HG03558 (cell line): ENCODE measurements around the gene PLCB1.
"Not testable (repeated sequence)": the region's sequence is repeated elsewhere in the genome, so short reads cannot be mapped to it uniquely, and the experiment has no call there.

Source experiments
- ATAC-seq: cut with Tn5 transposase; IDR thresholded peaks from one replicate; pipeline ENCODE4 v1.9.1; 2021; ENCODE audit warnings: moderate number of reproducible peaks; ENCODE audit not compliant: unreplicated experiment; ENCODE audit errors: extremely low read depth

PLCB1 gene

DNA sequence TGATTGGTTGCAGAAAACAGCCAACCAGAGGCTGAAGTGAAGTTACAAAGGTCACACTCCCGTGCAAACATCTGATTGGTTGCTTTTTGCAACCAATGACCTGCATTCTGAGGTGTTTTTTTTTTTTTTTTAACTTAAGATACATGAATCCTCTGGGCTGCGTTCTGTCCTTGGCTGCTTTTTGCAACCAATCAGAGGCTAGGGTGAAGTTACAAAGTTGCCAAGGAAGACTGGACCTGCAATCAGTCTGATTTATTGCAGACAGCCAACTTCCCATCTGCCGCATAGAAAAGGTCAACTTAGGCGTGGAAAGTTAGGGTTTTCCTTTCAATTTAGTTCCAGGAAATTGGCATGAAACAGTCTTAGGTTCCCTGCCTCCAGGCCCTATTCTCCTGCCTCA, 292.9 kb downstream of the PLCB1 start:
- ATAC-seq: no peak

DNA sequence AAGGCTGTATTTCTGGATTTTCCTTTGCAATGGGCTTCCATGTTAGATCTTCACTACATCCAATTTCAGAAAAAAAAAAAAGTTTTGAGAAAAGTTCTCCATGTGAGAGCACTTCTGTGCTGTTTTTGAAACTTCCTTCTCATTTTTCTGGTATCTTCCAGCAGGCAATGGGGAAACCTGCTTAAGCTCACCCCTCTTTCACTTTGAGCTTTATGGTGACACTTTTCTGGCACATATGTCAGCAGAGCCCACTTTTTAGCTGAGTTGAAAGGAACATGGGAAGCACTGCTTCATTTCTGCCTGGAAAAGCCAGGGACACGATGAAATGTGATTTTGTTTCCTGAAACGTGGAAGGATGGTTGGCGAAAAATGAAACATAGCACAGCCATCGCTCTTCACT, 293.7 kb downstream of the PLCB1 start:
- no peak for ATAC-seq

DNA sequence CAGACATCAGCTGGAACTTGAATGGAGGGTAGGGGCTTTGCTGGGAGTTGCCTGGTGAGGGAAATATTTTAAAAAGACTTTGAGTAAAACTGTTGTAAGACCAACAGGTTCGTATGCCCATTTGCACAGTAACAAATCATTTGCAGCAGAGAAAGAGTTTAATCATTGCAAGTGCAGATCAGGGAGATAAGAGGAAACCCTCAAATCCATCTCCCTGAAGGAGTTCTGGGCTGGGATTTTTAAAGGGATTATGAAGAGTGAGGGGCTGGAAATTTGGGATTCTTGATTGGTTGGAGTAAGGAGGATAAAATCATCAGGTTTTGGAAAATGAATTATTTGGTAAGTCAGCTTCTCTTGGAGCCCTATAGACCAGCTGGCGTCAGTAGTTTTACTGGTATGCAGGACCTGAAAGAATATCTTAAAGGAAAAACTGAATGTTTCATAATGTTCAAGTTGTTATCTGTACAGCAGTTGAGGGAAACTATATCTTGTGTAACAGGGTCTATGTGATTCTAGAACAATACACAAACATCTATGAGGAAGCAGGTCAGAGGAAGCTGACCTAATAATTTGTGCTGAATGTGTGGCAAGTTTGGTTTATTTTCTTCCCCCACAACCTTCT, 295.5 kb downstream of the PLCB1 start:
- no peak for ATAC-seq

DNA sequence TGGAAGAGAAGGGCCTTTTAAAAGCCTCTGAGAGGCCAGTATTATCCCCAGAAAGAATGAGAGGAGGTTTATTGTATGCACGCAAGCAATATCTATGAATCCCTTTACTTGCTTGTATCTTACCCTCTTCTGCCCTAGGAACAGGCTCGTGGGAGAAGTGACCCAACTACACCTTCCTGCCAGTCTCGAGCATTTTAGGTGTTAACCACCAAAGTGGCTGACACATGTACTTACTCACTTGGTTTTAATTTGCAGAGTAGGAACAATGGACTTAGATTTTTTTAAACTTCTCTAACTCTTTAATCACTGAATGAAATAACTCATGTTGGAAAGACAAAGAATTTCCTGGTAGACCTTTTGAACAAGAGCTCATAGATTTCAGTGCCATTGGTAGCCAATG, 296.9 kb downstream of the PLCB1 start:
- no peak for ATAC-seq

DNA sequence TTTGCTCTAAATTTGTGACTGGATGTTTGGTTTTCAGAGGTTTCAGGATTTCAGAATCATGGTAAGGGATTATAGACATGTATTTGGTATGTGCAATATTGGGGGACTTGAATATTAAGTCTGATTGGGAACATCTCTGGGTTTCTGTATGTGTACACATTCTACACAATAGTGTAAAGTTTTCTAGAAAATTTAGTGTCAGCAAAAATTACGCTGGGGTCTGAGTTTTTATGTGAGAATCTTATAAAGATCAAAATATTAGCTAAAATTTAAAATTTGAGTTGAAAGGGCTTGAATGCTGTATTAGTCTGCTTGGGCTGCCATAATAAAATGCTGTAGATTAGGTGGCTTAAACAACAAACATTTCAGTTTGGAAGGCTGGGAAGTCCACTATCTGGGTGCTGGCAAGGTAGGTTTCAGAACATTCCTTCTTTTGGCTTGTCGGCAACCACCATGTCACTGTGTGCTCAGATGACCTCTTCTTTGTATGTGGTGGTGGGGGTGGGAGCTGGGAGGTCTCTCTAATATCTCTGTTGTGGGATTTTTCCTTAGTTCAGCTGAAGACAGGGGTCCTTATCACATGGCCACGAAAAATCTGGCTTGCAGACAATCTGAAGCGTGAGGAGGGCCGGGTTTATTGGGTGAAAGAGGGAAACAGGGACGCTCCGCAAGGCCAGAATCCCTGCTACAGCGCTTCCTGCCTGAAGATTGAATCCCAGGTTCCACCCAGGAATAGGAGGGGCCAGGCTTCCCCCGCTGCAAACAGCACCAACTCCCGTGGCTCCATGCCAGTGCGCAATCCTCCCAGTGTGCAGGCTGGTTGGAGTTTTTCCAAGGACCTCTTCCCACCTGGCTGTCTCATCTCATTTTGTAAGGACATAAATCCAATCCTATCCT, 299.7 kb downstream of the PLCB1 start:
- ATAC-seq: no peak

DNA sequence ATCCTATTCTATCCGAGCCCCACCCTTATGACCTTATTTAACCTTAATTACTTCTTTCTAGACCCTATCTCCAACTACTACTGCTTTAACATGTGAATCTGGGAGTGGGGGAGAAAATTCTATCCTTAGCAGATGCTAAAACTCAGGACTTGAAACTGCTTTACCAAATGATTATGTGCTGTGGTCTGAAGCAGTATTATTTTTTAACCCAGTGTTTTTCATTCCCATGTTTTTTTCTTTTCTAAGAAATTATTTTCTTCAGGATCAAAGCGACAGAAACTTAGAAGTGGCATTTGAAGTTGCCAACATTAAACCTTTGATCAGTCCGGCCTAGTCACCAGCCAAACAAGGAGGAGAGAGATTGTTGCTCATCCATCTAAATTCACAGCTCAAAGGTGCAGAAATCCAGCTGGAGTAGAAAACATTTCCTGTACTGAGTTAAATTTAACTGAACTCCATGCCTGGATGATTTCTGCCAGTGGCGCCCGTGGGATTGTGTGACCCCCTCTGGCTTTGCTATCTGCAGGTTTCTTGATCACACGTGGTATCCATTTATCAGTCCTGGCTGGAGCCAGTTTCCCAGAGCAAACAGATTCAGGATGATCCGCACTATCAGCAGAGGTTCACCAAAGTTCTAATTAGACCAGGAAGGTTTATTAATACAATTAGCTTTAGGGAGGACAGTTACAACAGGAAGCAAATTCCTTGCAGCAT, 300.5 kb downstream of the PLCB1 start:
- no peak for ATAC-seq

- no peak for ATAC-seq
Observed at GRCh38 chr20:8433291-8433690, 301.2 kb downstream of the PLCB1 start.

- no peak for ATAC-seq
Observed at GRCh38 chr20:8434326-8434876, 302.3 kb downstream of the PLCB1 start.

DNA sequence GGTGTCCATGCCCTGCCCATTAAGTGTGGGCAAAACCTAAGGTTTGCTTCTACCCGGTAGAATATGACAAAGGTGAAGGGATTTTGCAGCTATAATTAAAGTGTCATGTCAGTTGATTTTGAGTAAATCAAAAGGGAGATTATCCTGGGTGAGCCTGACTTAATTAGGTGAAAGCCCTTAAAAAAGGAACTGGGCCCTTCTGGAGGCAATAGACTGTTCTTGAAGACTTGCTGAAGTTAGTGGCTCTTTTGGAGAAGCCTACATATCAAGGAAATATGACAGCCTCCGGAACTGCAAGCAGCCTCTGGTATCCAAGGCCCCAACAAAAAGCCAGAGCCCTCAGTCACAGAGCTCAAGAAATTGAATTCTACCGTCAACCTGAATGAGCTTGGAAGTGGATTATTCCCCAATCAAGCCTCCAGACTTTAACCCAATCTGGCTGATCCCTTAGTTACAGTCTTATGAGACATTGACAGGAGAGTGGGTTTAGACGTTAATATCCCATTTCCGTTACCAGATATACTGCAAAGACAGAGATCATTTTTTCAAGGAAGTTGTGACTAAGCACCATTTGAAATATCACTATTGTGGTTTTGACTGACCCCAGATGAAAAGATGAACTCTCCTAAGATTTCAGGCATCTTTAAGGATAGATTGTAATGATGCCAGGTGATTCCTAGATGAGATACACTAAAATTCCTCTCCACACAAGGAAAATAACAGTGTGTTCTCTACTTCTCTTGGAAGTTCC, 303.4 kb downstream of the PLCB1 start:
- ATAC-seq: no peak

GRCh38 chr20:8436938-8437337, 304.9 kb downstream of the PLCB1 start:
- not testable (repeated sequence) for ATAC-seq

- no peak for ATAC-seq
Observed at GRCh38 chr20:8438748-8439147, 306.7 kb downstream of the PLCB1 start.

- no peak for ATAC-seq
Observed at GRCh38 chr20:8443464-8444072, 311.5 kb downstream of the PLCB1 start.

- no peak for ATAC-seq
Observed at GRCh38 chr20:8447262-8448120, 315.4 kb downstream of the PLCB1 start.

GRCh38 chr20:8449123-8449522, 317.1 kb downstream of the PLCB1 start:
- no peak for ATAC-seq

GRCh38 chr20:8454137-8454712, 322.2 kb downstream of the PLCB1 start:
- no peak for ATAC-seq

DNA sequence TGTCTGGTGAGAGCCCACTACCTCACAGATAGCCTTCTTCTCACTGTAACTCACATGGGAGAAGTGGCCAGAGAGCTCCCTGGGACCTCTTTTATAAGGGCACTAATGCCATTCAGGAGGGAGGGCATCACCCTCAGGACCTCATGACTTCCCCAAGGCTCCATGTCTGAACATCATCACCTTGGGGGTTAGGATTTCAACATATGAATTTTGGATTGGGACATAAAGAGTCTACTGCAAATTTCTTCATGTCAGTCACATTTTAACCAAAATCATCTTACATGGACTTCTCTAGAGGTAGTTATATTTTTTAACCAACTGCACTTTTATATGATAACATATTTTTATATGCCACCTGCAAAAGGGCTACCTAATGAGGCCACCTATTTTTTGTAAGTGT, 324.7 kb downstream of the PLCB1 start:
- no peak for ATAC-seq

DNA sequence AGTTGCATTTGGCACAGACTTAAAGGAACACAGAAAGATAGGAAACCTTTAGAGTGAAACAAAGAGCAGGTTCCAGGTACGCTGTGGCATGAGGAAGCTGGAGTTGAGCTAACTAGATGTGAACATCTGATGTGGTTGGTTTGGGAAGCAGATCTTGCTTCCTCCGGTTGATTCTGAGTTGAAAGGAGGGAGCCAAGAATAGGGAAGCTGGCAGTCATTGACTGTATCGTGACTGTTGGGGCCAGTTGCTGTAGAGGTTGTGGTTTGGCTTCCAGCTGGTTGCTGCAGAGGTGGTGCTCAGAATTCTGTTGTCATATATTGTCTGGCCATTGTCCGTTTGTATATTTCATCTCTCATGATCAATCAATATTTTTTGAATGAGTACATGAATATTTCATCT, 325.9 kb downstream of the PLCB1 start:
- no peak for ATAC-seq

DNA sequence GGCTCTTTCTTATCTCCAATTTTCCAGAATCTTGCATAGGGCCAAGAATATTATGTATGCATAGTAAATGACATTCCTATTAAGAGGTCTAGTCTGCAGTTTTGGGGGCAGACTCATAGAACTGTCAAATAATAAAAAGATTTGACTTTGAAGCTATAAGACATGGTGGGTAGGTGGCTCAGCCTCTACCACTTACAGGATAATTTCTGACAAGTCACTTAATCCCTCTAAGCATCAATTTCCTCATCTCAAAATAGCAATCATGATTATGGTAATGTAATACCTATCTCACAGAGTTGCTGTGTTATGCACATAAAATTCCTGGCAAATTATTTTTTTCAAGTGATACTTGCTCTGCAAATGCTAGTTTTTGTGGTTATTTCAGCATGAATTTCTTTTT, 329.1 kb downstream of the PLCB1 start:
- no peak for ATAC-seq

- no peak for ATAC-seq
Observed at GRCh38 chr20:8464368-8464767, 332.3 kb downstream of the PLCB1 start.
